ENCODE data around the gene RANBP17.

- TF ChIP-seq CTCF (IDR thresholded peaks at IDR 0.05) (no peak), POLR2A (IDR thresholded peaks at IDR 0.05) (no peak)
Observed at GRCh38 chr5:171010816-171011215, 149.0 kb downstream of the RANBP17 start.
